Stimulated activated CD4-positive, alpha-beta T cell treated with anti-CD3 and anti-CD28 coated beads, TNF-alpha, amount 100 ng/mL, for 1 hour (primary cell): ENCODE data around the gene TBCD.

Source experiments
- DNase-seq, 3 donors: peaks; one replicate each; pipeline ENCODE4 v3.0.0-alpha.2; 2020; ENCODE audit warnings: low read depth in 3 of 3, low spot score in 1 of 3

TBCD gene

DNA sequence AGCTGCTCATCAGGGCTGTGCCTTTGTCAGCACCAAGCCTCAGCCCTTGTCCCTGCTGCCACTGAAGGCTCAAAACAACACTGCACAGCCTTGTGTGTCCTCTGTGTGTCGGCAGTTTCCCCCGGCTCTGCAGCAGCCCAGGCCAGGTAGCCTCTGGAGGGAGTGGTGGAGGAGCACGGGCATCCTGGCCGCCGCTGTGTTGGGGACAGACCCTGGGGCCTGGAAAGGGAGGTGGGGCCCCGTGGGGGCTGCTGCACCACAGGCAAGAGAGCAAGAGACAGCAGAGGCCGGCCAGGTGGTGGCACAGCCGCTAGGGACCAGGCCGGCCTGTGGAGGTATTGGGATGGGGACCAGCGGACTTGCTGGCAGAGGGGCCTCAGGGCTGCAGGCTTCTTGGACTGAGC is 184.9 kb downstream of the TBCD start:
- no peak for DNase-seq

- DNase-seq: no peak
Observed at GRCh38 chr17:82937411-82938371, 185.8 kb downstream of the TBCD start.

DNA sequence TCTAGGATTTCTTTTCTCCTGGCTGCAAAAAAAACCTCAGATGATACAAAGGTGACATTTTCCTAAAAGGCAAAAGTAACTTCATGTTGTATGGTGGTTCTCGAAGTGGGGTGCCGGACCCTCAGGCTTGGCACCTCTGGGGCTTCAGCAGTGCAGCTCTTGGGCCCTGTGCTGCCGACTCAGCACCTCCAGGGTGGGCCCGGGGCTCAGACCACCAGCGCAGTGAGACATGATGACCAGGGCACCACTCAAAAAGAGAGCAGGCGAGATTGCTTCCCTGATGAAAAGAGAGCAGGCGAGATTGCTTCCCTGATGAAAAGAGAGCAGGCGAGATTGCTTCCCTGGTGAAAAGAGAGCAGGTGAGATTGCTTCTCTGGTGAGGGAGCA is 186.6 kb downstream of the TBCD start:
- DNase-seq: no peak

GRCh38 chr17:82938873-82939620 is 187.2 kb downstream of the TBCD start:
- no peak for DNase-seq

DNA sequence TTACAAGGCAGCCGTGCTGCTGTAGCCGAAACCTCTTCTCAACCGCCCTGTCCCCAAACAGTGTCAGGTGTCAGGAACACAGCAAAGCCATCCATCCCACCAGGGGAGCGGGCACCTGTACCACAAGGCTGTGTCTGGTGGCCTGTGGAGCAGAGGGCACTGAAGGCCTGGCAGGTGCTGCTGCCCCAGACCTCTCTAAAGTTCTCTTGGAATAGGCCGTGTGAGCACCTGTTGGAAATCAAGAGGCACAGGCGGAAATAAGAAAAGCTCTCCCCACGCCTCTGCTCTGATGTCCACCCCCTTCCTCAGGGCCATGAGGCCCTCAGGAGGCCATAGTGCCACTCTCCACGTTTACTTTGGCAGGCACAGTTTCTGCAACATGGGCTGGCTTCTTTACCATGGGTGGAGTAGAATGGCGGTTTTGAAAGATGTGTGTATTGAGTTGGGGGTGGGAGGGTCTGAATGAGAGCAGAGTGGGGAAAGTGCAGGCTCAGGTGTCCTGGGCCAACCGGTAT is 187.8 kb downstream of the TBCD start:
- no peak for DNase-seq

GRCh38 chr17:82940226-82941020 is 188.6 kb downstream of the TBCD start:
- DNase-seq: no peak

GRCh38 chr17:82941021-82942001 is 189.4 kb downstream of the TBCD start:
- DNase-seq: no peak

GRCh38 chr17:82942166-82943130 is 190.6 kb downstream of the TBCD start:
- DNase-seq: no peak

DNA sequence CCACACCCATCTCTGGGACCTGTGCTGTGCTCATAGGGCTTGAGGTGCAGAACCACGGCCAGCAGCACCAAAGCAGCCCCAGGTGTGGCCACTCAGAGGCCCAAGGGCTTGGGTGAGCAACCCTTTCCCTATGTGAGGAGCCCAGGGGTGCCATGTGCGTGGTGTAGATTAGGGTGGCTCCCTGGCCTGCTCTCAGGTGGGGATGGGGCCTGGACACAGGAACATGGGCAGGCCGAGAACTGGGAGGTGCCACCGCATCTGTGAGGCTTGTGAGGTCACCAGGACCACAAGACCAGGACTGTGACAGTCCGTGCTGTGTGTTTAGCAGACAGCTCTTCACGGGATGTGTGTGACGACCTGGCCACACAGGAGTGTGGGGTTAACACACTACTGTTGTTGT is 191.5 kb downstream of the TBCD start:
- no peak for DNase-seq

DNA sequence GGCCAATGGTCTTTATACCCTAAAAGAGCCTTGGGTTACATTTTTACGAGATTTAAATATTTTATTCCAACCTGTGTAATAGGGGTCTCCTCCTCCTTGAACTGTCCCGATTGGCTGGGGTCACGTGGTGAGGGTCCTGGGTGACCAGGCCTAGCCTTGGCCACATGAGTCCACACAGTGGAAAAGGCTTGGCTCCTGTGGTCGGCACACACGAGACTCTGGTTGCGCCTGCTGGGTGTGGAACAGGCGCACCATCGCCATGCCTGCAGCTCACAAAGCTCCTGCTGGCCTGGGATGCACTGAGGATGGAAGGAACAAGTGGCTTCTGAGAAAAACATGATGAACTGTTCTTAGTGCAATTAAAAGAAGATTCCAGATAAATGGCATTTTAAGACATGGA is 191.9 kb downstream of the TBCD start:
- no peak for DNase-seq

GRCh38 chr17:82944990-82945389 is 193.1 kb downstream of the TBCD start:
- DNase-seq: no peak

GRCh38 chr17:82946081-82946480 is 194.2 kb downstream of the TBCD start:
- no peak for DNase-seq

DNA sequence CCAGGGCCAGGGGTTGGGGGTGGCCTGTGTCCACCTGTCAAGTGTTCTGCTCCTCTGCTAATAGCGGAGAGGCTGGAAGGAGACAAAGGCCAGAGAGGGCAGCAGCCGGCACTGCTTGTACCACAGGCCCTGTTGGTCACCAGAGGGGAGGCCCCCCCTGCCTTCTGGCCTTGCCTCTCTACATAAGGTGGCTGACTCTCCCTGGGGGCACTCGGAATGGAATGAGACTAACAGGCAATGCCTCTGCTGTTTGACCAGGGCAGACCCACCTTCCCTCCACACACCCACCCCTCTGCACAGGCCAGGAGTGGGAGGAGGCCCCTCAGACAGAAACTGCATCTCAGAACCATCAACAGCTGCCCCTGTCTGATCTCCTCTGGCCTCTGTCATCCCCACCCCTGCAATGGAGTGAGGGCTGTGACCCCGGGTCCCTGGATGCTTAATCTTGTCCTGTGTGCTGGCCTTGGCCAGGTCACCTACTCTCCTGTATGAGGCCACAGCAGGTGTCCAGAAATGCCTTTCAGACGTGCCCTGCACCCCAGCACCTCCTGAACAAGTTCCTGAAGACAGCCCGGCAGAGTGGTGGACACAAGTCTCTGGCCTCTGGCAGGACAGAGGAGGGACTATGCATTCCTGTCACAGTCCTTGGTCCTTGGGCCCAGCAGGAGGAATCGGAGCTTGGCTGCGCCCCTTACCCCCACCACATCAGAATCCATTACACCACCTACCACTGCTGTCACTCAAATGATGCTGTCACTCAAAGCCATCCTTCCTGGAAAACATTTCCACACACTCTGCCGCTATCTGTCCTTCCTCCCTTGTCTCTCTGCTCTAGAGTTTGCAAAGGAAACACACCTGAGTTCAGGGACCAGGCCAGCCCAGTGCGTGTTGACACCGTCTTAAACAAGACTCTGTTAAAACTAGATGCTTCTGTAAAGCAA is 195.5 kb downstream of the TBCD start:
- no peak for DNase-seq

DNA sequence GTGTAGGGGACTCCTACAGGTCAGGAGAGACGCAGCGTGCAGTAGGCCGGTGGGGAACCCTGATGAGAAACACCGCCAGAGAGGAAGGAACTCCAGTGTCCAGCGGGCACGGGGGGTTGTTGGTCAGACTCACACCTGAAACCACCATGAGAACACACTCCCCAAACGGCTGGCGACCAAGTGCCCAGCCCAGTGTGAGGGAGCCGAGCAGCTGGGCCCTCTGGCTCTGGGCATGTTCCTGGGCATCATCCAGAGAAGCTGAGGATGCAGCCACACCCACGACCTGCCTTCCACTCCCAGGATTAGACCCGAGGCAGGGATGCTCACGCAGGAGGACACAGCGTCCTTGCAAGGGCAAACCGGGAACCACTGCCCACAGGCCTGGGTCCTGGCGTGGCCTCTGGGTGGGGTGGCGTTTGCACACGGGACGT is 196.2 kb downstream of the TBCD start:
- no peak for DNase-seq

DNA sequence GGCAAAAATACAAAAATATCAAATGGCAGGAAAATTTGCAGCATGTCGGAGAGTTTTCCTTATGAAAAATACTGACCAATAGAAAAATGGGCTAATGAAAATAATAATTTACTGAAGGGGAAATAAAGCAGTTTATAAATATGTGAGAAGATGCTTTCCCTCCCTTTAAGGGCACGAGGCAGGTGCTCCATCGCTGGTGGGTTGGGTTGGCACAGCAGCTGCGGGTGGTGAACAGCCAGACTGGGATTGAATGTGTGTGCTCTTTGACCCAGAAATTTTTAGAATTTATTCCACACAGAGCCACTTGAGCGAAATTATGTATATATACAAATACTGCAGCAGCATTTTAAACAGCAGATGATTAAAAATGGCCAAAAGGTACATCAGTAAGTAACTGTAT is 197.1 kb downstream of the TBCD start:
- no peak for DNase-seq

GRCh38 chr17:82949361-82949760 is 197.5 kb downstream of the TBCD start:
- no peak for DNase-seq

DNA sequence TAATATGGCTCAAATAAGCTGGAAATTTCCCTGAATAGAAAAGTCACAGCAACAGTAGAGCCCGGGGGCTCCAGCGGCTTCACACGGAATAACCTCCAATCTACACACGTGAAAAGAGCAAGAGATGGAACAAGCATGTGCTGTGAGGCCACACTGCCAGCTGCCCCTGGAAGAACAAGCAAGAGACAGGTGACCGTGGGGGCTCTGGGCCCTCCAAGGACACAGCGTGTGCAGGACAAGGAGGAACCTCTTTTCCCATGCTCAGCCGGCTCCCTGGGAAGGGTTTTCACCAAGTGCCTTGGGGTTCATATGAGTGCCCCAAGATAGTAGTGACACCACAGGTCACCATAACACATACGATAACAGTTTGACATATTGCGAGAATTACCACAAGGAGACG is 198.1 kb downstream of the TBCD start:
- no peak for DNase-seq
